ENCODE data around the gene ZNF514. TPM values are rescaled to one million over a fixed set of nuclear protein-coding genes. Genes with fewer than 3 reads are reported as not detected.

Gene ZNF514
- total RNA-seq, 1 experiment from 2014 or later, result 20.5 TPM

DNA sequence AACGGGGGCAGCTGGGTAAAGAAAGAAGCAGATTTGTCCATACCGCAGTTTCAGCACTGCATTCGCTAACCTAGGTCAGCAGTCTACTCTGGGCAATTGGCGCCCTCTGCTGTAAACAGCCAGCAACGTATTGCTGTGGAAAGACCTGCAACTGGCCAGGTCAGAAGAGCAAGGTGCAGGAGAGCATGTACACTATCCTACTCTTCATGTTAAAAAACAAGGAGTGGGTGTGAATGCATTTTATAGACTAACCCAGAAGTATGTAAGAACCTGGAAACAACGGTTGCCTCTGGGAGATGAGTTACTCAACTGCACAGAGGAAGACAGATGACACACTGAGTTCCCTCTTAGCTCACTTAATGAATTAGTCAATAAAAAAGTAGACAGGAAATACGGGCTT lies 44.2 kb downstream of the ZNF514 start:
- DNase-seq (ENCODE audit: low read depth, low spot score), result no peak
- H3K4me1 ChIP-seq (ENCODE audit: control insufficient read depth, insufficient read depth, low read length), result no peaks in the 10 kb centered on the region; the same call in 1 of the 2 replicates
- intact Hi-C loops (cut with micrococcal nuclease; ENCODE audit: unreplicated experiment), result loop anchor here (2.0 kb wide), 1 partner anchor 93 kb away; no protein-coding TSS in a partner anchor
- H3K27ac ChIP-seq (ENCODE audit: low read length), result no peak overlapping the region
- ChIA-PET POLR2A (interaction anchor here (0.6 to 0.9 kb wide), 2 partner anchors 63 to 208 kb away, joined by 3 to 10 read pairs; no protein-coding TSS in a partner anchor), CTCF (interaction anchor here (0.8 to 1.5 kb wide), 5 partner anchors 12 to 129 kb away, joined by 3 to 12 read pairs (median 4); no protein-coding TSS in a partner anchor)
- TF ChIP-seq CTCF (IDR thresholded peaks at IDR 0.05) (peak; percentile 93), TCF7L2 (IDR thresholded peaks at IDR 0.05; ENCODE audit: low read depth, low read length) (no peak)
- BruUV-seq (replicated peaks), result no TSS peak
- no peaks in the 10 kb centered on the region for H3K9me3 ChIP-seq (ENCODE audit: control insufficient read depth, insufficient read depth, low read depth, low read length)
- H3K4me3 ChIP-seq (ENCODE audit: low read depth in 2 of 2, low read length in 2 of 2), result no peak overlapping the region
- no peaks in the 10 kb centered on the region for H3K27me3 ChIP-seq (ENCODE audit: control insufficient read depth, insufficient read depth, low read length)
- in situ Hi-C loops (cut with HindIII; ENCODE audit: low pct_unique_long_range_greater_than_20kb, low sequenced_read_pairs), result no loop called here
- peaks cover 27% of the 10 kb centered on the region for H3K36me3 ChIP-seq (ENCODE audit: control insufficient read depth, insufficient read depth, low read length)
- peak; percentile 100 for ATAC-seq

DNA sequence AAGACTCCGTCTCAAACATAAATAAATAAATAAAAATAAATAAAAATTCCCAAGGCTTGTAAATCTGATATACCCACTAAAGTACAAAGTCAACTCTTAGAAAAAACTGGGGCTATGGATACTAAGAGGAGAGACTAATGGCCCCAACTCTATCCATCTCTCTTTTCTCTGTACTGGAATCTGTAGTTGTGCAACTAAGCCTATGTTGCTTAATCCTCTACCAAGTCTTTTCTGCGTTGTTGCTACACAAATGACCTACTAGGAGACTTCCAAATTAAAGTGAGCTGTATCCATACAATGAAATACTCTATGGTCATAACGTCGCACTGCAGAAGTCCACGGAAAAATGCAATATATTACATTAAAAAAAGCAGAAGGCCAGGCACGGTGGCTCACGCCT lies 46.2 kb downstream of the ZNF514 start:
- Histone ChIP-seq H3K4me3 (ENCODE audit: low read depth in 2 of 2, low read length in 2 of 2) (no peak overlapping the region), H3K27ac (ENCODE audit: low read length) (no peak overlapping the region), H3K27me3 (ENCODE audit: control insufficient read depth, insufficient read depth, low read length) (no peaks in the 10 kb centered on the region), H3K9me3 (ENCODE audit: control insufficient read depth, insufficient read depth, low read depth, low read length) (no peaks in the 10 kb centered on the region), H3K4me1 (ENCODE audit: control insufficient read depth, insufficient read depth, low read length) (no peaks in the 10 kb centered on the region), H3K36me3 (ENCODE audit: control insufficient read depth, insufficient read depth, low read length) (peaks cover 42% of the 10 kb centered on the region)
- ChIA-PET CTCF (no interaction called here), POLR2A (no interaction called here)
- in situ Hi-C loops (cut with HindIII; ENCODE audit: low pct_unique_long_range_greater_than_20kb, low sequenced_read_pairs) (no loop called here), intact Hi-C loops (cut with micrococcal nuclease; ENCODE audit: unreplicated experiment) (no loop called here)
- TF ChIP-seq, protein P1, sequence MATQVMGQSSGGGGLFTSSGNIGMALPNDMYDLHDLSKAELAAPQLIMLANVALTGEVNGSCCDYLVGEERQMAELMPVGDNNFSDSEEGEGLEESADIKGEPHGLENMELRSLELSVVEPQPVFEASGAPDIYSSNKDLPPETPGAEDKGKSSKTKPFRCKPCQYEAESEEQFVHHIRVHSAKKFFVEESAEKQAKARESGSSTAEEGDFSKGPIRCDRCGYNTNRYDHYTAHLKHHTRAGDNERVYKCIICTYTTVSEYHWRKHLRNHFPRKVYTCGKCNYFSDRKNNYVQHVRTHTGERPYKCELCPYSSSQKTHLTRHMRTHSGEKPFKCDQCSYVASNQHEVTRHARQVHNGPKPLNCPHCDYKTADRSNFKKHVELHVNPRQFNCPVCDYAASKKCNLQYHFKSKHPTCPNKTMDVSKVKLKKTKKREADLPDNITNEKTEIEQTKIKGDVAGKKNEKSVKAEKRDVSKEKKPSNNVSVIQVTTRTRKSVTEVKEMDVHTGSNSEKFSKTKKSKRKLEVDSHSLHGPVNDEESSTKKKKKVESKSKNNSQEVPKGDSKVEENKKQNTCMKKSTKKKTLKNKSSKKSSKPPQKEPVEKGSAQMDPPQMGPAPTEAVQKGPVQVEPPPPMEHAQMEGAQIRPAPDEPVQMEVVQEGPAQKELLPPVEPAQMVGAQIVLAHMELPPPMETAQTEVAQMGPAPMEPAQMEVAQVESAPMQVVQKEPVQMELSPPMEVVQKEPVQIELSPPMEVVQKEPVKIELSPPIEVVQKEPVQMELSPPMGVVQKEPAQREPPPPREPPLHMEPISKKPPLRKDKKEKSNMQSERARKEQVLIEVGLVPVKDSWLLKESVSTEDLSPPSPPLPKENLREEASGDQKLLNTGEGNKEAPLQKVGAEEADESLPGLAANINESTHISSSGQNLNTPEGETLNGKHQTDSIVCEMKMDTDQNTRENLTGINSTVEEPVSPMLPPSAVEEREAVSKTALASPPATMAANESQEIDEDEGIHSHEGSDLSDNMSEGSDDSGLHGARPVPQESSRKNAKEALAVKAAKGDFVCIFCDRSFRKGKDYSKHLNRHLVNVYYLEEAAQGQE (IDR thresholded peaks at IDR 0.05; ENCODE audit: insufficient read depth in 1 of 2, low read depth in 2 of 2, low read length in 1 of 2), result no peak
- TF ChIP-seq CTCF (IDR thresholded peaks at IDR 0.05) (no peak), TCF7L2 (IDR thresholded peaks at IDR 0.05; ENCODE audit: low read depth, low read length) (no peak), POLR2AphosphoS5 (IDR thresholded peaks at IDR 0.05; ENCODE audit: low read depth, low read length) (no peak), SIN3A (IDR thresholded peaks at IDR 0.05; ENCODE audit: borderline replicate concordance, insufficient read depth, low read depth, low read length) (no peak)
- BruUV-seq (replicated peaks), result no TSS peak
- ATAC-seq (no peak), DNase-seq (ENCODE audit: low read depth, low spot score) (no peak)

Data from Panc1 (cell line).